Pancreas (tissue), 10 donors: ENCODE data around the gene TM7SF2. TPM values are rescaled to one million over a fixed set of nuclear protein-coding genes. Genes with fewer than 3 reads are reported as not detected.

Experiments used
- ATAC-seq, 4 donors: fragments of 200-7000 bp; cut with Tn5 transposase; one replicate each; pipeline versions ENCODE4 v1.8.0 to v1.9.1; 2020; ENCODE audit warnings: mild to moderate bottlenecking in 4 of 4, moderate library complexity in 4 of 4
- DNase-seq, 6 donors: peaks; one replicate each; pipeline ENCODE4 v3.0.0-alpha.2; 2020
- FAIRE-seq: peaks from 2 replicates; lab custom pipeline; 2012; peaks lifted over from hg19 to GRCh38; lab: Jason Lieb, UNC
- H3K27ac ChIP-seq, 4 donors: fragments of 200-600 bp; sonication (generic); 1 replicate in 3 of 4; 2 replicates in 1 of 4; pipeline versions ENCODE4 v1.5.0 to v1.8.0; 2020
- H3K27me3 ChIP-seq, 4 donors: fragments of 200-600 bp; one replicate each; pipeline ENCODE4 v1.8.0; 2021
- H3K36me3 ChIP-seq, 3 donors: fragments of 200-600 bp; sonication (generic) in 1 of 3; one replicate each; pipeline versions ENCODE4 v1.5.0 to v1.8.0; 2020 to 2021
- H3K4me1 ChIP-seq, 3 donors: fragments of 200-600 bp; one replicate each; pipeline ENCODE4 v1.8.0; 2021
- H3K4me3 ChIP-seq, 4 donors: fragments of 200-600 bp; sonication (generic) in 2 of 4; one replicate each; pipeline versions ENCODE4 v1.5.0 to v1.8.0; 2020 to 2021
- H3K9me3 ChIP-seq, 4 donors: fragments of 200-600 bp; one replicate each; pipeline ENCODE4 v1.8.0; 2021
- WGBS, 2 donors: extraction: QIAGEN DNeasy Blood & Tissue Kit; methylation state at CpG; one replicate each; pipeline ENCODE4 v1.1.7; 2013; 5-methylcytosine and 5-hydroxymethylcytosine counted together
- intact Hi-C, 3 donors: fragments of 100-400 bp; cut with DNase I; formaldehyde crosslinking; loops; one replicate each; pipeline versions ENCODE4 v1.11.1 to v1.14.2; 2022
- polyA plus RNA-seq, 2 donors: library from polyadenylated mRNA; stranded (reverse); fragments of 200-250 nt; gene quantifications; one replicate each; pipeline ENCODE4 v1.2.3, GENCODE V29; 2013
- total RNA-seq, 6 donors: library from RNA; stranded (reverse); fragmentation: NEBNext Ultra II Directional in 4 of 6; extraction: Animal tissue kit (Norgen Biotek cat#: 25700) in 4 of 6; gene quantifications; one replicate each; pipeline versions ENCODE4 v1.2.1 to v1.2.4, GENCODE V29; 2021 to 2023
- TF ChIP-seq, protein P1 (sequence below), 4 donors: fragments of 200-600 bp; sonication (generic) in 3 of 4; IDR thresholded peaks; one replicate each; pipeline versions ENCODE4 v1.5.0 to v1.8.0; 2021; ENCODE audit warnings: antibody characterized with exemption in 4 of 4
- donor health status: healthy with polysubstance abuse.
- donor health status: DM: no; HTN: no; CAD: no; lungs with moderate emphysema.
- donor health status: DM: no; HTN: no; CAD: no.
- donor health status: control.
- donor health status: control.
- donor health status: Bipolar disorder and iron deficiency.
- donor health status: DM: yes; HTN: yes; CAD: no.
- donor health status: DM: no; HTN: no; CAD: no.
- donor health status: DM: no; HTN: no; CAD: no.
- donor health status: DM: yes; HTN: yes; CAD: no.

TM7SF2 gene
- 100 to 1,000 TPM in 1 of 6 donors, 10 to 100 TPM in 5; 12.8 to 176 (median 43.4) TPM for total RNA-seq
- 100 to 1,000 TPM in 1 of 2 donors, 10 to 100 TPM in 1; 76.8 to 203 TPM for polyA plus RNA-seq

DNA sequence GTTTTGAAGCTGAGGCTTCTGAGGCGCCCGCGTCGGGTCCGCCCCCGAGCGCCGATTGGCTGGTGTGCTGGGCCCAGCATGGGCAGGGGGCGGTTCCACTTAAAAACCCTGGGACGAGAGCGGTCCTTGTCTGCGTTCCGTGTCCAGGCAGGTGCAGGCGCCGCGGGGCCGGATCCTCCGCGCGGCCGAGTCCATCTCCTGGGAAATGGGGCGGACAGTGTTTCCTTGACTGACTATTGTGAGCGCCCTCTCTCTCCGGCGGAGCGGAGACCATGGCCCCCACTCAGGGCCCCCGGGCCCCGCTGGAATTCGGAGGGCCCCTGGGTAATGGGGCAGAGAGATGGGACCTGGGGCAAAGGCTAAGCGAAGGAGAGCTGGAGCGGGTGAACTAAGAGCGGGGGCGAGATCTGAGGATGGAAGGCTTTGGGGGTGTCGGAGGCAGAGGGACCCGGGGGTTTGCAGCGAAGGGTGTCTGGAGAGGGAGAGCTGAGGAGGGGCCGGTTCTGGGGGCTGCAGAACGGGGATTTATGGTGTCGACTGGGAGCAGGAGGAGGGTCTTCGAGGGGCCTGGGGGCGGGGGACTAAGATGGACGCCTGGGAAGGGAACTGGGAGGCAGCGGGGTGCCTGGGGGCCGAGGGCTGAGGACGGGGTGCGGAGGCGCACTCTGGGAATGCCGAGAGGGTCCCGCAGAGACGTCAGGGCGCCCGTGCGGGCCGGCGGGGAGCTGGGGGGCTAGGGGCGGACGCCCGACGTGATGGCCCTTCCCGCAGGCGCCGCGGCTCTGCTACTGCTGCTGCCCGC lies at the start of gene TM7SF2:
Gene TM7SF2, plus strand, starts transcription at position 129 of the 802 bp plus-strand sequence. Its CDS starts 144 bp downstream, at position 273.
- Histone ChIP-seq H3K4me1 (peaks cover 31 to 39% (median 38%) of the 10 kb centered on the region in 3 donors), H3K27me3 (no peaks in the 10 kb centered on the region), H3K27ac (peak within 1 kb of the TSS; percentile 58 to 88 (median 70)), H3K9me3 (no peaks in the 10 kb centered on the region), H3K36me3 (peaks cover 0 to 23% (median 7%) of the 10 kb centered on the region in 3 donors), H3K4me3 (peak within 1 kb of the TSS; percentile 31 to 70 (median 54))
- FAIRE-seq (no peak), DNase-seq (peak; percentile 95 to 99 (median 98)), ATAC-seq (peak; percentile 80 to 92 (median 85))
- TF ChIP-seq, protein P1, sequence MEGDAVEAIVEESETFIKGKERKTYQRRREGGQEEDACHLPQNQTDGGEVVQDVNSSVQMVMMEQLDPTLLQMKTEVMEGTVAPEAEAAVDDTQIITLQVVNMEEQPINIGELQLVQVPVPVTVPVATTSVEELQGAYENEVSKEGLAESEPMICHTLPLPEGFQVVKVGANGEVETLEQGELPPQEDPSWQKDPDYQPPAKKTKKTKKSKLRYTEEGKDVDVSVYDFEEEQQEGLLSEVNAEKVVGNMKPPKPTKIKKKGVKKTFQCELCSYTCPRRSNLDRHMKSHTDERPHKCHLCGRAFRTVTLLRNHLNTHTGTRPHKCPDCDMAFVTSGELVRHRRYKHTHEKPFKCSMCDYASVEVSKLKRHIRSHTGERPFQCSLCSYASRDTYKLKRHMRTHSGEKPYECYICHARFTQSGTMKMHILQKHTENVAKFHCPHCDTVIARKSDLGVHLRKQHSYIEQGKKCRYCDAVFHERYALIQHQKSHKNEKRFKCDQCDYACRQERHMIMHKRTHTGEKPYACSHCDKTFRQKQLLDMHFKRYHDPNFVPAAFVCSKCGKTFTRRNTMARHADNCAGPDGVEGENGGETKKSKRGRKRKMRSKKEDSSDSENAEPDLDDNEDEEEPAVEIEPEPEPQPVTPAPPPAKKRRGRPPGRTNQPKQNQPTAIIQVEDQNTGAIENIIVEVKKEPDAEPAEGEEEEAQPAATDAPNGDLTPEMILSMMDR (IDR thresholded peaks at IDR 0.05) = no peak
- intact Hi-C loops = loop anchor here in 1 of 3 donors (10.0 kb wide), 1 partner anchor 97 kb away; the partner anchor contains the start of gene ARL2
- WGBS, 2 donors = 1% methylated on average over 34 to 64 of the region's 64 CpGs

DNA sequence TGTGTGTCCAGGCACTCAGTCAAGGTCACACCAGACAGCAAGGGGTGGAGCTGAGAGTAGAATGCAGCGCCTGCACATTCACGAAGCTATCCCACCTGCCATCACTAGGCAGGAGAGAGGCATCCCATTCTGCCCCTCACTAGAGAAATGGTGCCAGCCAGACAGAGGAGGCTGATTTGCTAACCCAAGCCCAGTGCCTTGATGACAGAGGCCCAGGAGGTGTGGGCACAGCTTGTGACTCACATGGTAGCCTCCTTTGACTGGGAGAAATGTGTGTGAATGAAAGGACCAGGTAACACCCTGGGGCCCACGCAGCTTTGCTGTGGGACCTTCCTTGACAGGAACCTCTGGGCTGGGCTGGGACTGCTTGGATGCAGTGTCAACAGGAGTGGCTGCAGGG lies 48.1 kb upstream of the TM7SF2 start:
- no peak overlapping the region for H3K27ac ChIP-seq
- intact Hi-C loops = no loop called here
- H3K27me3 ChIP-seq = no peaks in the 10 kb centered on the region
- H3K9me3 ChIP-seq = no peaks in the 10 kb centered on the region
- no peak for FAIRE-seq
- no peak for ATAC-seq
- H3K4me3 ChIP-seq = no peak overlapping the region
- no peak for DNase-seq
- TF ChIP-seq, protein P1 (IDR thresholded peaks at IDR 0.05) = no peak
- no peaks in the 10 kb centered on the region for H3K36me3 ChIP-seq
- 55% methylated on average over 3 of the region's 3 CpGs for WGBS, 2 donors
- H3K4me1 ChIP-seq = no peaks in the 10 kb centered on the region

DNA sequence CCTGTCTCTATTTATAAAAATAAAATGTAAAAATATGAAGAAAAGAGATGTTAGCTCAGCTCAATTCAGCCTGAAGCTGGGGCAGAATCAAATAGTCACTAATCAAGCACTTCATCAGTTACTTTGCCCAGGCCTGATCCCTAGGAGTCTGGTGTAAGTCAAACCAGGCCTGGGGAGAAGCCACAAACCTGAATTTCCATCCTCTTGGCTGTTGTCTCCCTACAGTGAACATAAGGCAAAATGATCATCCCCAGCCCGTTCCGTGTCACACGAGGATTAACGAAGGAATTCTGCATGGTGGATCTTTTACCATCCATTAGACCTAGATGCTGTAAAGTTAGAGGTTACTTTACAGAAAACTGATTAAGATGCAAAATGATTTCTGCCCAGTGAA lies 46.8 kb upstream of the TM7SF2 start:
- DNase-seq (no peak), FAIRE-seq (no peak), ATAC-seq (no peak)
- intact Hi-C loops = no loop called here
- Histone ChIP-seq H3K4me3 (no peak overlapping the region), H3K27me3 (no peaks in the 10 kb centered on the region), H3K27ac (no peak overlapping the region), H3K4me1 (no peaks in the 10 kb centered on the region), H3K36me3 (no peaks in the 10 kb centered on the region), H3K9me3 (no peaks in the 10 kb centered on the region)
- TF ChIP-seq, protein P1 (IDR thresholded peaks at IDR 0.05) = no peak
- WGBS, 2 donors = 80 to 86% methylated on average over 4 of the region's 4 CpGs

DNA sequence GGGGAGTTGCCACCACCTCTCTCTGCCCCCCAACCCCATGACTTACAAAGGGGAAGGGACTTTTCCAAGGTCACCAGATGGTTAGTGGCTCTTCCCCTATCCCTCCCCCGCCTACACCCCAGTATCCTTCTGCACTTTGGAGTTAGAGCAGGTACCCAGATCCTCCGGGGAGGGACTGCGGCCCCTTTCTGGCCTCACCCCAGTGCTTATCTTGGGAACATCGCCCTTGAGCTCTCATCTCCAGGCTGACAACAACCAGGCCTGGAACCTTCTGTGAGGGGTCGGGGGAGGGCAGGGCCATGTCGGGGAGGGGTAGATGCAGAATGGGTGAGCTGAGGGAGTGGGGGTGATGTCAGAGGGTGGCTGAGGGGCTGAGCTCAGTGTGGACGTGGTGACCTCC lies 45.8 kb upstream of the TM7SF2 start:
- FAIRE-seq (no peak), ATAC-seq (no peak), DNase-seq (no peak)
- Histone ChIP-seq H3K27ac (no peak overlapping the region), H3K4me1 (no peaks in the 10 kb centered on the region), H3K9me3 (no peaks in the 10 kb centered on the region), H3K4me3 (no peak overlapping the region), H3K27me3 (no peaks in the 10 kb centered on the region), H3K36me3 (no peaks in the 10 kb centered on the region)
- intact Hi-C loops = no loop called here
- 66 to 73% methylated on average over 7 of the region's 7 CpGs for WGBS, 2 donors
- TF ChIP-seq, protein P1 (IDR thresholded peaks at IDR 0.05) = no peak

DNA sequence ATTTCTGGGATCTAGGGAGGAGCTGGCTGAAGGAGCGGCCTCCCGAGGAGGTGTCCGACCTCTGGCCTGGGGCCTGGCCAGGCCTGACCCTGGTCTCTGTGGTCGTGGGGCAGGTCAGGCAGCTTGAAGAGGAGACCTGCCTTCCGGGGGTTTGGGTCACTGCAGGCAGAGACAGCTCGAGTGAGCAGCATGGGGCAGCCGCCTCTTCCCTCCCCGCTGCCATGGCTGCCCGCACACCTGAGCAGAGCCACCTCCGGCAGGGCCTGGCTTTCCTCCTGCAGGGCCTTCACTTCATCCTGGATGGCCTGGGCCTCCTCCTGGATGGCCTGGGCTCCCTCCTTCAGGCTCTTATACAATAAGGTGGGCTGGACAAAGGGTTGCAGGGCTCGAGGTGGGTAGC lies 45.4 kb upstream of the TM7SF2 start:
- no peak for DNase-seq
- no peaks in the 10 kb centered on the region for H3K4me1 ChIP-seq
- WGBS, 2 donors = 80 to 81% methylated on average over 11 of the region's 11 CpGs
- no peak for ATAC-seq
- no peaks in the 10 kb centered on the region for H3K9me3 ChIP-seq
- H3K27ac ChIP-seq = no peak overlapping the region
- TF ChIP-seq, protein P1 (IDR thresholded peaks at IDR 0.05) = no peak
- intact Hi-C loops = no loop called here
- FAIRE-seq = no peak
- no peaks in the 10 kb centered on the region for H3K27me3 ChIP-seq
- no peaks in the 10 kb centered on the region for H3K36me3 ChIP-seq
- no peak overlapping the region for H3K4me3 ChIP-seq
